GM23338 (cell line): ENCODE data around the gene PCDH12. TPM values are rescaled to one million over a fixed set of nuclear protein-coding genes. Genes with fewer than 3 reads are reported as not detected.

Source experiments
- ATAC-seq: fragments of 200-7000 bp; cut with Tn5 transposase; 3 replicates; pipeline ENCODE4 v1.9.1; 2020
- DNase-seq: peaks from one replicate; pipeline ENCODE4 v3.0.0-alpha.2; 2015; ENCODE audit warnings: low spot score
- H2AFZ ChIP-seq: fragments of 200-600 bp; sonication (generic); 2 replicates; pipeline ENCODE4 v1.8.0; 2016; ENCODE audit warnings: antibody characterized with exemption, mild to moderate bottlenecking, moderate library complexity
- H3F3A ChIP-seq: fragments of 200-600 bp; sonication (generic); replicated peaks from 2 replicates; pipeline ENCODE4 v1.8.0; 2017; ENCODE audit warnings: antibody characterized with exemption, mixed run types, low read depth
- H3K27ac ChIP-seq: fragments of 200-600 bp; sonication (generic); 2 replicates; pipeline ENCODE4 v1.6.1; 2016; ENCODE audit warnings: low read depth
- H3K27me3 ChIP-seq: fragments of 200-600 bp; sonication (generic); 2 replicates; pipeline ENCODE4 v1.8.0; 2016; ENCODE audit warnings: mild to moderate bottlenecking, mixed run types, moderate library complexity; ENCODE audit not compliant: insufficient read depth
- H3K36me3 ChIP-seq: fragments of 200-600 bp; sonication (generic); 2 replicates; pipeline ENCODE4 v1.8.0; 2016; ENCODE audit warnings: mild to moderate bottlenecking; ENCODE audit not compliant: insufficient read depth
- H3K4me1 ChIP-seq: fragments of 200-600 bp; sonication (generic); 2 replicates; pipeline ENCODE4 v1.8.0; 2016; ENCODE audit warnings: mild to moderate bottlenecking, moderate library complexity; ENCODE audit not compliant: insufficient read depth
- H3K4me2 ChIP-seq: fragments of 200-600 bp; sonication (generic); 2 replicates; pipeline ENCODE4 v1.7.1; 2017; ENCODE audit warnings: mixed run types
- H3K4me3 ChIP-seq: fragments of 200-600 bp; sonication (generic); 2 replicates; pipeline ENCODE4 v1.6.1; 2016; ENCODE audit warnings: mixed run types
- H3K79me2 ChIP-seq: fragments of 200-600 bp; sonication (generic); replicated peaks from 2 replicates; pipeline ENCODE4 v1.8.0; 2017; ENCODE audit warnings: mild to moderate bottlenecking; ENCODE audit not compliant: insufficient read depth
- H3K9me2 ChIP-seq: fragments of 200-600 bp; sonication (generic); 2 replicates; pipeline ENCODE4 v1.8.0; 2017; ENCODE audit not compliant: insufficient read depth
- H4K20me1 ChIP-seq: fragments of 200-600 bp; sonication (generic); replicated peaks from 2 replicates; pipeline ENCODE4 v1.8.0; 2017; ENCODE audit warnings: mild to moderate bottlenecking; ENCODE audit not compliant: insufficient read depth
- H3K27ac Mint-ChIP-seq: 2 replicates; pipeline ENCODE4 v1.8.0; 2020; ENCODE audit warnings: inconsistent platforms, mild to moderate bottlenecking, moderate library complexity, mixed read lengths
- H3K27me3 Mint-ChIP-seq: 3 replicates; pipeline ENCODE4 v1.8.0; 2022; ENCODE audit warnings: low read depth, mild to moderate bottlenecking, moderate library complexity, mixed read lengths, inconsistent platforms; ENCODE audit not compliant: insufficient read depth, poor library complexity
- H3K36me3 Mint-ChIP-seq: 3 replicates; pipeline ENCODE4 v1.8.0; 2021; ENCODE audit warnings: low read depth, mild to moderate bottlenecking, inconsistent platforms, moderate library complexity, mixed read lengths
- H3K4me1 Mint-ChIP-seq: 3 replicates; pipeline ENCODE4 v1.8.0; 2020; ENCODE audit warnings: mild to moderate bottlenecking, inconsistent platforms, mixed read lengths
- H3K4me3 Mint-ChIP-seq: 3 replicates; pipeline ENCODE4 v1.8.0; 2021; ENCODE audit warnings: moderate library complexity, mild to moderate bottlenecking, inconsistent platforms, mixed read lengths
- H3K9me3 Mint-ChIP-seq: 3 replicates; pipeline ENCODE4 v1.8.0; 2020; ENCODE audit warnings: moderate library complexity, mild to moderate bottlenecking, inconsistent platforms, mixed read lengths
- CREB1 ChIP-seq: fragments of 250-450 bp; sonication (Bioruptor Pico); IDR thresholded peaks from 2 replicates; pipeline ENCODE4 v1.5.0; 2020; ENCODE audit warnings: low read depth, mild to moderate bottlenecking, moderate library complexity
- EZH2 ChIP-seq: fragments of 200-600 bp; sonication (generic); IDR thresholded peaks from one replicate; pipeline ENCODE4 v1.8.0; 2017; ENCODE audit warnings: antibody characterized with exemption, mild to moderate bottlenecking, low read depth; ENCODE audit not compliant: unreplicated experiment
- EZH2phosphoT487 ChIP-seq: fragments of 200-600 bp; sonication (generic); IDR thresholded peaks from one replicate; pipeline ENCODE4 v1.8.1; 2018; ENCODE audit warnings: antibody characterized with exemption; ENCODE audit not compliant: unreplicated experiment
- JUNB ChIP-seq: IDR thresholded peaks from one replicate; pipeline ENCODE4 v1.6.1; 2016; ENCODE audit warnings: antibody characterized with exemption; ENCODE audit not compliant: unreplicated experiment
- NANOG ChIP-seq: IDR thresholded peaks from 2 replicates; pipeline ENCODE4 v1.6.1; 2016; ENCODE audit warnings: antibody characterized with exemption, borderline replicate concordance
- POLR2AphosphoS5 ChIP-seq: IDR thresholded peaks from 2 replicates; pipeline ENCODE4 v1.6.1; 2016; ENCODE audit warnings: antibody characterized with exemption, low read depth
- STAT1 ChIP-seq: IDR thresholded peaks from one replicate; pipeline ENCODE4 v1.6.1; 2016; ENCODE audit warnings: antibody characterized with exemption; ENCODE audit not compliant: unreplicated experiment
- ZNF114 ChIP-seq: fragments of 250-450 bp; sonication (Bioruptor Pico); IDR thresholded peaks from 2 replicates; pipeline ENCODE4 v1.5.0; 2020; ENCODE audit warnings: mild to moderate bottlenecking, moderate library complexity
- ZNF331 ChIP-seq: fragments of 250-450 bp; sonication (Bioruptor Pico); IDR thresholded peaks from 2 replicates; pipeline ENCODE4 v1.5.0; 2020; ENCODE audit warnings: low read depth, mild to moderate bottlenecking, moderate library complexity
- polyA plus RNA-seq: library from polyadenylated mRNA; unstranded; fragments of >200 nt; fragmentation: Nextera tagmentation; extraction: Ambion mirVana; gene quantifications from 2 replicates; pipeline ENCODE4 v1.2.1, GENCODE V29; 2016
- total RNA-seq: library from RNA; depleted of rRNA; stranded (reverse); fragments of >200 nt; shearing (Covaris generic); gene quantifications from 2 replicates; pipeline ENCODE4 v1.2.3, GENCODE V29; 2014
- TF ChIP-seq, protein P1 (sequence below): IDR thresholded peaks from one replicate; pipeline ENCODE4 v1.6.1; 2018; ENCODE audit warnings: antibody characterized with exemption; ENCODE audit not compliant: unreplicated experiment
- TF ChIP-seq, protein P2 (sequence below): fragments of 250-450 bp; sonication (Bioruptor Pico); IDR thresholded peaks from 2 replicates; pipeline ENCODE4 v1.5.0; 2020; ENCODE audit warnings: mild to moderate bottlenecking, moderate library complexity
- TF ChIP-seq, protein P3 (sequence below), 2 experiments: fragments of 200-600 bp in 1 of 2; sonication (generic) in 1 of 2; conservative IDR thresholded peaks; 2 replicates each; pipeline versions ENCODE4 v1.5.1 to v1.6.1; 2016 to 2017; ENCODE audit warnings: antibody characterized with exemption in 2 of 2, low read depth in 2 of 2, mild to moderate bottlenecking in 2 of 2, moderate library complexity in 1 of 2
- TF ChIP-seq, protein P4 (sequence below): IDR thresholded peaks from 2 replicates; pipeline ENCODE4 v1.6.1; 2016; ENCODE audit warnings: antibody characterized with exemption

The PCDH12 gene
- total and polyA plus RNA-seq, 2 experiments from 2014 or later = 0.14 to 0.29 TPM

DNA sequence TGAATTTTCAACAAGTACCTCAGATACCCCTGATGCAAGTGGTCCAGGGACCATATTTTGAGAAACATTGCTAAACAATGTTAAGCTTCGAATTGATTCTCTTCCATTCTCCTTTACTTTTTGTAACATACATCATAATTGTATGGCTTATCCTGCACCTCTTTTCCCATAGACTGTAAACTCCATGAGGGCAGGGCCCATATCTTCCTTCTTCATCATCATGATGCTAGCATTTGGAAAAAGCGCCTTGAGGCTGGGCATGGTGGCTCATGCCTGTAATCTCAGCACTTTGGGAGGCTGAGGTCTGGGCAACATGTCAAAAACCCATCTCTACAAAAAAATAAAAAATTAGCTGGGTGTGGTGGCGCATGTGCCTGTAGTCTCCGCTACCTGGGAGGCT is 48.8 kb downstream of the PCDH12 start:
- H3K27ac ChIP-seq = no peak overlapping the region
- no peak overlapping the region for H3K27ac Mint-ChIP-seq
- DNase-seq (no peak), ATAC-seq (no peak)
- H3K9me2 ChIP-seq = no peaks in the 10 kb centered on the region
- H2AFZ ChIP-seq = no peak overlapping the region
- no peak overlapping the region for H3K4me2 ChIP-seq
- TF ChIP-seq STAT1 (no peak), POLR2AphosphoS5 (no peak), JUNB (no peak), ZNF331 (CRISPR knock-in tag) (no peak), ZNF114 (CRISPR knock-in tag) (no peak), EZH2phosphoT487 (no peak), EZH2 (no peak), NANOG (no peak), CREB1 (CRISPR knock-in tag) (no peak)
- TF ChIP-seq, protein P1, sequence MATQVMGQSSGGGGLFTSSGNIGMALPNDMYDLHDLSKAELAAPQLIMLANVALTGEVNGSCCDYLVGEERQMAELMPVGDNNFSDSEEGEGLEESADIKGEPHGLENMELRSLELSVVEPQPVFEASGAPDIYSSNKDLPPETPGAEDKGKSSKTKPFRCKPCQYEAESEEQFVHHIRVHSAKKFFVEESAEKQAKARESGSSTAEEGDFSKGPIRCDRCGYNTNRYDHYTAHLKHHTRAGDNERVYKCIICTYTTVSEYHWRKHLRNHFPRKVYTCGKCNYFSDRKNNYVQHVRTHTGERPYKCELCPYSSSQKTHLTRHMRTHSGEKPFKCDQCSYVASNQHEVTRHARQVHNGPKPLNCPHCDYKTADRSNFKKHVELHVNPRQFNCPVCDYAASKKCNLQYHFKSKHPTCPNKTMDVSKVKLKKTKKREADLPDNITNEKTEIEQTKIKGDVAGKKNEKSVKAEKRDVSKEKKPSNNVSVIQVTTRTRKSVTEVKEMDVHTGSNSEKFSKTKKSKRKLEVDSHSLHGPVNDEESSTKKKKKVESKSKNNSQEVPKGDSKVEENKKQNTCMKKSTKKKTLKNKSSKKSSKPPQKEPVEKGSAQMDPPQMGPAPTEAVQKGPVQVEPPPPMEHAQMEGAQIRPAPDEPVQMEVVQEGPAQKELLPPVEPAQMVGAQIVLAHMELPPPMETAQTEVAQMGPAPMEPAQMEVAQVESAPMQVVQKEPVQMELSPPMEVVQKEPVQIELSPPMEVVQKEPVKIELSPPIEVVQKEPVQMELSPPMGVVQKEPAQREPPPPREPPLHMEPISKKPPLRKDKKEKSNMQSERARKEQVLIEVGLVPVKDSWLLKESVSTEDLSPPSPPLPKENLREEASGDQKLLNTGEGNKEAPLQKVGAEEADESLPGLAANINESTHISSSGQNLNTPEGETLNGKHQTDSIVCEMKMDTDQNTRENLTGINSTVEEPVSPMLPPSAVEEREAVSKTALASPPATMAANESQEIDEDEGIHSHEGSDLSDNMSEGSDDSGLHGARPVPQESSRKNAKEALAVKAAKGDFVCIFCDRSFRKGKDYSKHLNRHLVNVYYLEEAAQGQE = no peak
- TF ChIP-seq, protein P2, sequence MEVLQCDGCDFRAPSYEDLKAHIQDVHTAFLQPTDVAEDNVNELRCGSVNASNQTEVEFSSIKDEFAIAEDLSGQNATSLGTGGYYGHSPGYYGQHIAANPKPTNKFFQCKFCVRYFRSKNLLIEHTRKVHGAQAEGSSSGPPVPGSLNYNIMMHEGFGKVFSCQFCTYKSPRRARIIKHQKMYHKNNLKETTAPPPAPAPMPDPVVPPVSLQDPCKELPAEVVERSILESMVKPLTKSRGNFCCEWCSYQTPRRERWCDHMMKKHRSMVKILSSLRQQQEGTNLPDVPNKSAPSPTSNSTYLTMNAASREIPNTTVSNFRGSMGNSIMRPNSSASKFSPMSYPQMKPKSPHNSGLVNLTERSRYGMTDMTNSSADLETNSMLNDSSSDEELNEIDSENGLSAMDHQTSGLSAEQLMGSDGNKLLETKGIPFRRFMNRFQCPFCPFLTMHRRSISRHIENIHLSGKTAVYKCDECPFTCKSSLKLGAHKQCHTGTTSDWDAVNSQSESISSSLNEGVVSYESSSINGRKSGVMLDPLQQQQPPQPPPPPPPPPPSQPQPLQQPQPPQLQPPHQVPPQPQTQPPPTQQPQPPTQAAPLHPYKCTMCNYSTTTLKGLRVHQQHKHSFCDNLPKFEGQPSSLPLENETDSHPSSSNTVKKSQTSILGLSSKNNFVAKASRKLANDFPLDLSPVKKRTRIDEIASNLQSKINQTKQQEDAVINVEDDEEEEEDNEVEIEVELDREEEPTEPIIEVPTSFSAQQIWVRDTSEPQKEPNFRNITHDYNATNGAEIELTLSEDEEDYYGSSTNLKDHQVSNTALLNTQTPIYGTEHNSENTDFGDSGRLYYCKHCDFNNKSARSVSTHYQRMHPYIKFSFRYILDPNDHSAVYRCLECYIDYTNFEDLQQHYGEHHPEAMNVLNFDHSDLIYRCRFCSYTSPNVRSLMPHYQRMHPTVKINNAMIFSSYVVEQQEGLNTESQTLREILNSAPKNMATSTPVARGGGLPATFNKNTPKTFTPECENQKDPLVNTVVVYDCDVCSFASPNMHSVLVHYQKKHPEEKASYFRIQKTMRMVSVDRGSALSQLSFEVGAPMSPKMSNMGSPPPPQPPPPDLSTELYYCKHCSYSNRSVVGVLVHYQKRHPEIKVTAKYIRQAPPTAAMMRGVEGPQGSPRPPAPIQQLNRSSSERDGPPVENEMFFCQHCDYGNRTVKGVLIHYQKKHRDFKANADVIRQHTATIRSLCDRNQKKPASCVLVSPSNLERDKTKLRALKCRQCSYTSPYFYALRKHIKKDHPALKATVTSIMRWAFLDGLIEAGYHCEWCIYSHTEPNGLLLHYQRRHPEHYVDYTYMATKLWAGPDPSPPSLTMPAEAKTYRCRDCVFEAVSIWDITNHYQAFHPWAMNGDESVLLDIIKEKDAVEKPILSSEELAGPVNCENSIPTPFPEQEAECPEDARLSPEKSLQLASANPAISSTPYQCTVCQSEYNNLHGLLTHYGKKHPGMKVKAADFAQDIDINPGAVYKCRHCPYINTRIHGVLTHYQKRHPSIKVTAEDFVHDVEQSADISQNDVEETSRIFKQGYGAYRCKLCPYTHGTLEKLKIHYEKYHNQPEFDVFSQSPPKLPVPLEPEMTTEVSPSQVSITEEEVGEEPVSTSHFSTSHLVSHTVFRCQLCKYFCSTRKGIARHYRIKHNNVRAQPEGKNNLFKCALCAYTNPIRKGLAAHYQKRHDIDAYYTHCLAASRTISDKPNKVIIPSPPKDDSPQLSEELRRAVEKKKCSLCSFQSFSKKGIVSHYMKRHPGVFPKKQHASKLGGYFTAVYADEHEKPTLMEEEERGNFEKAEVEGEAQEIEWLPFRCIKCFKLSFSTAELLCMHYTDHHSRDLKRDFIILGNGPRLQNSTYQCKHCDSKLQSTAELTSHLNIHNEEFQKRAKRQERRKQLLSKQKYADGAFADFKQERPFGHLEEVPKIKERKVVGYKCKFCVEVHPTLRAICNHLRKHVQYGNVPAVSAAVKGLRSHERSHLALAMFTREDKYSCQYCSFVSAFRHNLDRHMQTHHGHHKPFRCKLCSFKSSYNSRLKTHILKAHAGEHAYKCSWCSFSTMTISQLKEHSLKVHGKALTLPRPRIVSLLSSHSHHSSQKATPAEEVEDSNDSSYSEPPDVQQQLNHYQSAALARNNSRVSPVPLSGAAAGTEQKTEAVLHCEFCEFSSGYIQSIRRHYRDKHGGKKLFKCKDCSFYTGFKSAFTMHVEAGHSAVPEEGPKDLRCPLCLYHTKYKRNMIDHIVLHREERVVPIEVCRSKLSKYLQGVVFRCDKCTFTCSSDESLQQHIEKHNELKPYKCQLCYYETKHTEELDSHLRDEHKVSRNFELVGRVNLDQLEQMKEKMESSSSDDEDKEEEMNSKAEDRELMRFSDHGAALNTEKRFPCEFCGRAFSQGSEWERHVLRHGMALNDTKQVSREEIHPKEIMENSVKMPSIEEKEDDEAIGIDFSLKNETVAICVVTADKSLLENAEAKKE (CRISPR knock-in tag) = no peak
- TF ChIP-seq, protein P3, sequence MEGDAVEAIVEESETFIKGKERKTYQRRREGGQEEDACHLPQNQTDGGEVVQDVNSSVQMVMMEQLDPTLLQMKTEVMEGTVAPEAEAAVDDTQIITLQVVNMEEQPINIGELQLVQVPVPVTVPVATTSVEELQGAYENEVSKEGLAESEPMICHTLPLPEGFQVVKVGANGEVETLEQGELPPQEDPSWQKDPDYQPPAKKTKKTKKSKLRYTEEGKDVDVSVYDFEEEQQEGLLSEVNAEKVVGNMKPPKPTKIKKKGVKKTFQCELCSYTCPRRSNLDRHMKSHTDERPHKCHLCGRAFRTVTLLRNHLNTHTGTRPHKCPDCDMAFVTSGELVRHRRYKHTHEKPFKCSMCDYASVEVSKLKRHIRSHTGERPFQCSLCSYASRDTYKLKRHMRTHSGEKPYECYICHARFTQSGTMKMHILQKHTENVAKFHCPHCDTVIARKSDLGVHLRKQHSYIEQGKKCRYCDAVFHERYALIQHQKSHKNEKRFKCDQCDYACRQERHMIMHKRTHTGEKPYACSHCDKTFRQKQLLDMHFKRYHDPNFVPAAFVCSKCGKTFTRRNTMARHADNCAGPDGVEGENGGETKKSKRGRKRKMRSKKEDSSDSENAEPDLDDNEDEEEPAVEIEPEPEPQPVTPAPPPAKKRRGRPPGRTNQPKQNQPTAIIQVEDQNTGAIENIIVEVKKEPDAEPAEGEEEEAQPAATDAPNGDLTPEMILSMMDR (conservative IDR thresholded peaks at IDR 0.05; ENCODE audit: low read depth in 2 of 2) = no peak
- TF ChIP-seq, protein P4, sequence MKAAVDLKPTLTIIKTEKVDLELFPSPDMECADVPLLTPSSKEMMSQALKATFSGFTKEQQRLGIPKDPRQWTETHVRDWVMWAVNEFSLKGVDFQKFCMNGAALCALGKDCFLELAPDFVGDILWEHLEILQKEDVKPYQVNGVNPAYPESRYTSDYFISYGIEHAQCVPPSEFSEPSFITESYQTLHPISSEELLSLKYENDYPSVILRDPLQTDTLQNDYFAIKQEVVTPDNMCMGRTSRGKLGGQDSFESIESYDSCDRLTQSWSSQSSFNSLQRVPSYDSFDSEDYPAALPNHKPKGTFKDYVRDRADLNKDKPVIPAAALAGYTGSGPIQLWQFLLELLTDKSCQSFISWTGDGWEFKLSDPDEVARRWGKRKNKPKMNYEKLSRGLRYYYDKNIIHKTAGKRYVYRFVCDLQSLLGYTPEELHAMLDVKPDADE = no peak
- H3K4me3 ChIP-seq = no peak overlapping the region
- no peaks in the 10 kb centered on the region for H3K36me3 Mint-ChIP-seq
- H3K4me1 Mint-ChIP-seq = peaks cover 11% of the 10 kb centered on the region
- no peaks in the 10 kb centered on the region for H3K36me3 ChIP-seq
- peaks cover 8% of the 10 kb centered on the region; the same call in 1 of the 2 replicates for H3K4me1 ChIP-seq
- no peaks in the 10 kb centered on the region for H3K79me2 ChIP-seq
- no peaks in the 10 kb centered on the region for H4K20me1 ChIP-seq
- H3K27me3 ChIP-seq = peaks cover 17% of the 10 kb centered on the region
- no peaks in the 10 kb centered on the region; the same call in 2 of the 3 replicates for H3K9me3 Mint-ChIP-seq
- H3K4me3 Mint-ChIP-seq = no peak overlapping the region
- H3K27me3 Mint-ChIP-seq = peaks cover 8% of the 10 kb centered on the region
- peaks cover 8% of the 10 kb centered on the region; the same call in 1 of the 2 replicates for H3F3A ChIP-seq
